A549 (cell line): ENCODE results near the gene SEMA5A. TPM values are rescaled to one million over a fixed set of nuclear protein-coding genes. Genes with fewer than 3 reads are reported as not detected.

Source experiments
- ATAC-seq, 2 experiments: fragments of 200-7000 bp in 1 of 2; fragments of >200 bp in 1 of 2; cut with Nextera tagmentation in 1 of 2; cut with Tn5 transposase in 1 of 2; 3 replicates each; pipeline versions ENCODE4 v1.8.0 to v1.9.1; 2018 to 2020; ENCODE audit warnings: mild to moderate bottlenecking in 1 of 2, moderate library complexity in 1 of 2
- CTCF ChIA-PET: fragments of 300-600 bp; sonication (Branson Sonifier 250); formaldehyde crosslinking; extraction: SDS; loops from one replicate; lab custom pipeline; 2021; ENCODE audit warnings: antibody characterized with exemption, inconsistent platforms; lab: Yijun Ruan, JAX
- POLR2A ChIA-PET: fragments of 350-600 bp; formaldehyde crosslinking; extraction: SDS; loops from one replicate; lab custom pipeline; 2021; ENCODE audit warnings: antibody characterized with exemption, inconsistent platforms; lab: Yijun Ruan, JAX
- DNase-seq, 2 experiments: peaks; one replicate each; pipeline versions ENCODE4 v3.0.0 to v3.0.0-alpha.2; 2011 to 2016; ENCODE audit warnings: low read depth in 1 of 2, low spot score in 1 of 2
- FAIRE-seq: peaks from 2 replicates; lab custom pipeline; 2011; peaks lifted over from hg19 to GRCh38; lab: Jason Lieb, UNC
- H3K27ac ChIP-seq, 2 experiments: fragments of >200 bp; sonication (Bioruptor Twin); formaldehyde crosslinking; 3 replicates each; pipeline ENCODE4 v1.5.1; 2016 to 2017
- H3K4me1 ChIP-seq: fragments of >200 bp; sonication (Bioruptor Twin); formaldehyde crosslinking; 3 replicates; pipeline ENCODE4 v1.6.1; 2016
- H3K4me2 ChIP-seq: fragments of >200 bp; sonication (Bioruptor Twin); formaldehyde crosslinking; 3 replicates; pipeline ENCODE4 v1.6.1; 2016
- H3K4me3 ChIP-seq: fragments of >200 bp; sonication (Bioruptor Twin); formaldehyde crosslinking; 3 replicates; pipeline ENCODE4 v1.5.1; 2016
- H3K9me3 ChIP-seq: fragments of >200 bp; sonication (Bioruptor Twin); formaldehyde crosslinking; 3 replicates; pipeline ENCODE4 v1.6.1; 2016
- BCL3 ChIP-seq: fragments of >200 bp; sonication (Bioruptor Twin); formaldehyde crosslinking; IDR thresholded peaks from 3 replicates; pipeline ENCODE4 v1.6.1; 2016
- ESRRA ChIP-seq: fragments of 150-350 bp; IDR thresholded peaks from 2 replicates; pipeline ENCODE4 v1.6.1; 2014; ENCODE audit warnings: mild to moderate bottlenecking, low read length, borderline replicate concordance
- FOXS1 ChIP-seq: fragments of 250-450 bp; sonication (Bioruptor Pico); IDR thresholded peaks from 2 replicates; pipeline ENCODE4 v1.5.0; 2020; ENCODE audit warnings: mild to moderate bottlenecking, moderate library complexity
- HMGXB4 ChIP-seq: fragments of 250-450 bp; sonication (Bioruptor Pico); IDR thresholded peaks from 2 replicates; pipeline ENCODE4 v1.5.0; 2021; ENCODE audit warnings: mild to moderate bottlenecking, moderate library complexity, borderline replicate concordance
- HOXB13 ChIP-seq: fragments of 250-450 bp; sonication (Bioruptor Pico); IDR thresholded peaks from 2 replicates; pipeline ENCODE4 v1.5.0; 2020; ENCODE audit warnings: low read depth, mild to moderate bottlenecking, moderate library complexity
- JUNB ChIP-seq: fragments of >200 bp; sonication (Bioruptor Twin); formaldehyde crosslinking; IDR thresholded peaks from 2 replicates; pipeline ENCODE4 v1.6.1; 2016
- KDM1A ChIP-seq: fragments of 200-600 bp; sonication (generic); IDR thresholded peaks from 2 replicates; pipeline ENCODE4 v1.6.1; 2016; ENCODE audit warnings: low read depth, mild to moderate bottlenecking
- KDM5A ChIP-seq: fragments of 200-600 bp; sonication (generic); IDR thresholded peaks from 2 replicates; pipeline ENCODE4 v1.6.1; 2016; ENCODE audit warnings: antibody characterized with exemption, mild to moderate bottlenecking
- MAX ChIP-seq: IDR thresholded peaks from 2 replicates; pipeline ENCODE4 v1.6.1; 2012
- NFE2L2 ChIP-seq: fragments of 150-350 bp; conservative IDR thresholded peaks from 2 replicates; pipeline ENCODE4 v1.6.1; 2014; ENCODE audit warnings: low read length
- POLR2AphosphoS2 ChIP-seq: conservative IDR thresholded peaks from 2 replicates; pipeline ENCODE4 v1.6.1; 2012; ENCODE audit warnings: low read length, improper control_type of control experiment, inconsistent platforms
- RCOR1 ChIP-seq: fragments of 150-350 bp; IDR thresholded peaks from 2 replicates; pipeline ENCODE4 v1.6.1; 2014; ENCODE audit warnings: antibody characterized with exemption, low read length, low read depth
- ZFP36 ChIP-seq: fragments of 450-650 bp; IDR thresholded peaks from 2 replicates; pipeline ENCODE4 v1.6.1; 2014; ENCODE audit warnings: borderline replicate concordance; ENCODE audit not compliant: partially characterized antibody
- ZNF302 ChIP-seq: fragments of 250-450 bp; sonication (Bioruptor Pico); IDR thresholded peaks from 2 replicates; pipeline ENCODE4 v1.9.0; 2021; ENCODE audit warnings: inconsistent platforms, mild to moderate bottlenecking, moderate library complexity
- ZSCAN20 ChIP-seq: fragments of 250-450 bp; sonication (Bioruptor Pico); IDR thresholded peaks from 2 replicates; pipeline ENCODE4 v1.8.0; 2022; ENCODE audit warnings: mild to moderate bottlenecking, moderate library complexity
- WGBS: methylation state at CpG from one replicate; pipeline ENCODE4 v1.1.6; 2017; ENCODE audit errors: missing lambda C conversion rate; 5-methylcytosine and 5-hydroxymethylcytosine counted together
- polyA plus RNA-seq, 4 experiments: library from polyadenylated mRNA; depleted of rRNA in 3 of 4; stranded (reverse); fragments of >200 nt; fragmentation: RNase III in 1 of 4; extraction: RNeasy Plus Mini Kit Qiagen cat#74134 plus additional on column Dnase treatment in 1 of 4; gene quantifications; 2 replicates in 3 of 4; 3 replicates in 1 of 4; pipeline ENCODE4 v1.2.3, GENCODE V29; 2011 to 2017
- TF ChIP-seq, protein P1 (sequence below): fragments of 450-650 bp; IDR thresholded peaks from 2 replicates; pipeline ENCODE4 v1.6.1; 2014; ENCODE audit warnings: antibody characterized with exemption
- TF ChIP-seq, protein P2 (sequence below): fragments of >200 bp; sonication (Bioruptor Twin); formaldehyde crosslinking; IDR thresholded peaks from 3 replicates; pipeline ENCODE4 v1.5.1; 2016

SEMA5A gene
- polyA plus RNA-seq, 2 of the 4 experiments (the other 2 are of a cell fraction), result not detected

- WGBS, result 3% methylated on average over 3 of the region's 3 CpGs
- POLR2A ChIA-PET, result no interaction called here
- no peak for FAIRE-seq
- H3K4me2 ChIP-seq, result no peak overlapping the region
- H3K9me3 ChIP-seq, result no peaks in the 10 kb centered on the region
- no peak for ATAC-seq
- no peaks in the 10 kb centered on the region for H3K4me1 ChIP-seq
- H3K4me3 ChIP-seq, result no peak overlapping the region
- CTCF ChIA-PET, result no interaction called here
- TF ChIP-seq ZFP36 (no peak), MAX (no peak), RCOR1 (no peak), KDM5A (no peak), HMGXB4 (no peak), HOXB13 (no peak), JUNB (no peak), ESRRA (no peak), NFE2L2 (no peak), ZSCAN20 (CRISPR knock-in tag) (no peak), BCL3 (no peak), FOXS1 (CRISPR knock-in tag) (no peak), KDM1A (no peak)
- TF ChIP-seq, protein P1, sequence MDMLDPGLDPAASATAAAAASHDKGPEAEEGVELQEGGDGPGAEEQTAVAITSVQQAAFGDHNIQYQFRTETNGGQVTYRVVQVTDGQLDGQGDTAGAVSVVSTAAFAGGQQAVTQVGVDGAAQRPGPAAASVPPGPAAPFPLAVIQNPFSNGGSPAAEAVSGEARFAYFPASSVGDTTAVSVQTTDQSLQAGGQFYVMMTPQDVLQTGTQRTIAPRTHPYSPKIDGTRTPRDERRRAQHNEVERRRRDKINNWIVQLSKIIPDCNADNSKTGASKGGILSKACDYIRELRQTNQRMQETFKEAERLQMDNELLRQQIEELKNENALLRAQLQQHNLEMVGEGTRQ, result no peak
- TF ChIP-seq, protein P2, sequence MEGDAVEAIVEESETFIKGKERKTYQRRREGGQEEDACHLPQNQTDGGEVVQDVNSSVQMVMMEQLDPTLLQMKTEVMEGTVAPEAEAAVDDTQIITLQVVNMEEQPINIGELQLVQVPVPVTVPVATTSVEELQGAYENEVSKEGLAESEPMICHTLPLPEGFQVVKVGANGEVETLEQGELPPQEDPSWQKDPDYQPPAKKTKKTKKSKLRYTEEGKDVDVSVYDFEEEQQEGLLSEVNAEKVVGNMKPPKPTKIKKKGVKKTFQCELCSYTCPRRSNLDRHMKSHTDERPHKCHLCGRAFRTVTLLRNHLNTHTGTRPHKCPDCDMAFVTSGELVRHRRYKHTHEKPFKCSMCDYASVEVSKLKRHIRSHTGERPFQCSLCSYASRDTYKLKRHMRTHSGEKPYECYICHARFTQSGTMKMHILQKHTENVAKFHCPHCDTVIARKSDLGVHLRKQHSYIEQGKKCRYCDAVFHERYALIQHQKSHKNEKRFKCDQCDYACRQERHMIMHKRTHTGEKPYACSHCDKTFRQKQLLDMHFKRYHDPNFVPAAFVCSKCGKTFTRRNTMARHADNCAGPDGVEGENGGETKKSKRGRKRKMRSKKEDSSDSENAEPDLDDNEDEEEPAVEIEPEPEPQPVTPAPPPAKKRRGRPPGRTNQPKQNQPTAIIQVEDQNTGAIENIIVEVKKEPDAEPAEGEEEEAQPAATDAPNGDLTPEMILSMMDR, result no peak
- TF ChIP-seq, all 56 proteins: peak for 0
- no peak overlapping the region for H3K27ac ChIP-seq
- DNase-seq, result no peak
These were observed 300.8 kb downstream of the SEMA5A start for GRCh38 chr5:9245071-9245470.

GRCh38 chr5:9244417-9244816, 301.5 kb downstream of the SEMA5A start:
- no peaks in the 10 kb centered on the region for H3K4me1 ChIP-seq
- no peak overlapping the region for H3K4me3 ChIP-seq
- FAIRE-seq, result no peak
- TF ChIP-seq POLR2AphosphoS2, result no peak
- TF ChIP-seq ZFP36, result no peak
- WGBS, result 6% methylated on average over 4 of the region's 4 CpGs
- CTCF ChIA-PET, result no interaction called here
- no peak overlapping the region for H3K4me2 ChIP-seq
- no peak overlapping the region for H3K27ac ChIP-seq
- no peaks in the 10 kb centered on the region for H3K9me3 ChIP-seq
- no peak for ATAC-seq
- POLR2A ChIA-PET, result no interaction called here
- no peak for DNase-seq

- TF ChIP-seq ZNF302 (CRISPR knock-in tag), result no peak
- no peak for DNase-seq
- CTCF ChIA-PET, result interaction anchor here (1.8 kb wide), 1 partner anchor 10 kb away, joined by 4 read pairs; no protein-coding TSS in a partner anchor
- Histone ChIP-seq H3K4me3 (no peak overlapping the region), H3K4me1 (no peaks in the 10 kb centered on the region), H3K9me3 (no peaks in the 10 kb centered on the region), H3K27ac (no peak overlapping the region), H3K4me2 (no peak overlapping the region)
- 37% methylated on average over 9 of the region's 9 CpGs for WGBS
- no peak for ATAC-seq
- FAIRE-seq, result no peak
- POLR2A ChIA-PET, result interaction anchor here (0.7 kb wide), 1 partner anchor 16 kb away, joined by 3 read pairs; no protein-coding TSS in a partner anchor
These were observed 304.2 kb downstream of the SEMA5A start for GRCh38 chr5:9241479-9242305.
